Measurements from ENCODE around the gene SRL. TPM values are rescaled to one million over a fixed set of nuclear protein-coding genes. Genes with fewer than 3 reads are reported as not detected.
A peak's percentile ranks its signal among the peaks of the same experiment; 100 is the strongest.

Gene SRL
- total and polyA plus RNA-seq, 2 of the 8 experiments (the other 6 are each of a cell fraction or from before 2014, with no cell fraction given), result 0.05 TPM; not detected in 1

- TF ChIP-seq ATF3 (IDR thresholded peaks at IDR 0.05; ENCODE audit: insufficient read depth, low read depth, low read length) (no peak), JUN (IDR thresholded peaks at IDR 0.05; ENCODE audit: low read depth, low read length) (no peak), E2F6 (IDR thresholded peaks at IDR 0.05) (peak; percentile 96), SUZ12 (IDR thresholded peaks at IDR 0.05; ENCODE audit: low read length) (no peak), MAFK (IDR thresholded peaks at IDR 0.05; ENCODE audit: low read depth, low read length) (peak; percentile 37; the same call in 1 of the 2 replicates), ASH2L (IDR thresholded peaks at IDR 0.05; ENCODE audit: low read length) (peak; percentile 89), SAP30 (IDR thresholded peaks at IDR 0.05; ENCODE audit: insufficient read depth, insufficient replicate concordance, low read length) (no peak), RAD21 (IDR thresholded peaks at IDR 0.05 in 1 of 2, conservative IDR thresholded peaks at IDR 0.05 in 1 of 2; ENCODE audit: low read depth in 2 of 2, low read length in 2 of 2) (no peak; a peak in 1 of 4 replicates), CBX5 (IDR thresholded peaks at IDR 0.05; ENCODE audit: low read depth, low read length) (no peak), TEAD4 (IDR thresholded peaks at IDR 0.05; ENCODE audit: low read depth, low read length) (no peak), HDAC2 (IDR thresholded peaks at IDR 0.05; ENCODE audit: borderline replicate concordance in 1 of 2, low read depth in 2 of 2, low read length in 2 of 2) (0 out of 4 replicates have a peak, but pooled peaks of 1 of the 2 experiments have one; percentile 58), RXRA (IDR thresholded peaks at IDR 0.05; ENCODE audit: insufficient read depth, low read depth, low read length) (no peak), KDM4A (IDR thresholded peaks at IDR 0.05; ENCODE audit: low read depth, low read length, severe bottlenecking) (peak; percentile 49), BACH1 (IDR thresholded peaks at IDR 0.05; ENCODE audit: low read length) (peak; percentile 35; the same call in 1 of the 2 replicates), POU5F1 (IDR thresholded peaks at IDR 0.05; ENCODE audit: low read depth, low read length) (no peak), ATF2 (IDR thresholded peaks at IDR 0.05; ENCODE audit: low read length) (peak; percentile 73; the same call in 1 of the 2 replicates), SIX5 (IDR thresholded peaks at IDR 0.05; ENCODE audit: low read depth, low read length) (peak; percentile 79), MAX (IDR thresholded peaks at IDR 0.05) (peak; percentile 99), RFX5 (IDR thresholded peaks at IDR 0.05; ENCODE audit: borderline replicate concordance, low read depth, low read length) (no peak)
These were observed 29.6 kb upstream of the SRL start (continued) for GRCh38 chr16:4271176-4272113.

Measured in H1 (cell line).